BE2C (cell line): ENCODE results near the gene FREM2.

Source experiments
- DNase-seq: peaks from one replicate; pipeline ENCODE4 v3.0.0-alpha.2; 2020
- H3K27me3 ChIP-seq: fragments of 250-450 bp; sonication (Bioruptor Pico); 2 replicates; pipeline ENCODE4 v1.5.1; 2020; ENCODE audit warnings: mild to moderate bottlenecking
- H3K36me3 ChIP-seq: fragments of 250-450 bp; sonication (Bioruptor Pico); 2 replicates; pipeline ENCODE4 v1.5.1; 2020; ENCODE audit warnings: mild to moderate bottlenecking
- H3K4me1 ChIP-seq: fragments of 250-450 bp; sonication (Bioruptor Pico); 2 replicates; pipeline ENCODE4 v1.5.1; 2020
- H3K4me3 ChIP-seq: 2 replicates; pipeline ENCODE4 v1.5.1; 2011; ENCODE audit warnings: low read depth, low read length
- H3K9me3 ChIP-seq: fragments of 250-450 bp; sonication (Bioruptor Pico); 2 replicates; pipeline ENCODE4 v1.5.1; 2020
- CTCF ChIP-seq: IDR thresholded peaks from 2 replicates; pipeline ENCODE4 v1.5.1; 2012; ENCODE audit warnings: mild to moderate bottlenecking, low read depth, low read length

FREM2 gene

DNA sequence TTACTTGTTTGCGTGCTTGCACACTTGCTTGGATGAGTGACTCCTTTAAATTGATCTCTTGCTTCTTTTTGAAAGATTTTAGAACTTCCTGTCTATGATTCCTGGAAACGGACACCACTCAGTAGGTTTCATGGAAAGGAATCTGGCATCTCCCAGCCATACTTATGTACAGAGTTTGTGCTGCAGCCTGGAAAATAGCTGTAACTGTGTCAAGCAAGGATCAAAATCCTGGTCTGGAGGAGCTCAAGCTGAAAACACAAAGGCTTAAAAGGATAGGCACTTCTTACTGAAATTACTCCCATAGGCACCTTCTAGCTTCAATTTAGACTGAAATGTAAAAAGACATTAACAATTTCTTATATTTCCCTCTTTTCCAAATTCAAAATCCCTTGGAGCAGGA, 1.4 kb upstream of the FREM2 start:
- Histone ChIP-seq H3K4me1 (no peaks in the 10 kb centered on the region), H3K4me3 (no peak overlapping the region), H3K36me3 (no peaks in the 10 kb centered on the region), H3K9me3 (no peaks in the 10 kb centered on the region), H3K27me3 (peaks cover 46% of the 10 kb centered on the region)
- no peak for TF ChIP-seq CTCF
- DNase-seq = no peak

- Histone ChIP-seq H3K4me1 (no peaks in the 10 kb centered on the region), H3K27me3 (peaks cover 42% of the 10 kb centered on the region), H3K9me3 (no peaks in the 10 kb centered on the region), H3K4me3 (no peak overlapping the region), H3K36me3 (no peaks in the 10 kb centered on the region)
- TF ChIP-seq CTCF = peak; percentile 17; the same call in 1 of the 2 replicates
- DNase-seq = no peak
Measured at GRCh38 chr13:38685974-38686576, 802 bp upstream of the FREM2 start.

- Histone ChIP-seq H3K36me3 (no peaks in the 10 kb centered on the region), H3K9me3 (no peaks in the 10 kb centered on the region), H3K4me1 (no peaks in the 10 kb centered on the region), H3K4me3 (no peak overlapping the region), H3K27me3 (peaks cover 38% of the 10 kb centered on the region)
- no peak for DNase-seq
- TF ChIP-seq CTCF = no peak
Measured at GRCh38 chr13:38687246-38688229, 661 bp downstream of the FREM2 start.

GRCh38 chr13:38688674-38689073, 1.8 kb downstream of the FREM2 start:
- peaks cover 34% of the 10 kb centered on the region for H3K27me3 ChIP-seq
- H3K9me3 ChIP-seq = no peaks in the 10 kb centered on the region
- peak; percentile 39 for DNase-seq
- H3K36me3 ChIP-seq = no peaks in the 10 kb centered on the region
- TF ChIP-seq CTCF = no peak
- no peaks in the 10 kb centered on the region for H3K4me1 ChIP-seq
- no peak overlapping the region for H3K4me3 ChIP-seq

- Histone ChIP-seq H3K4me3 (no peak overlapping the region), H3K4me1 (no peaks in the 10 kb centered on the region), H3K27me3 (peaks cover 34% of the 10 kb centered on the region), H3K36me3 (no peaks in the 10 kb centered on the region), H3K9me3 (no peaks in the 10 kb centered on the region)
- DNase-seq = no peak
- TF ChIP-seq CTCF = no peak
Measured at GRCh38 chr13:38690231-38690630, 3.4 kb downstream of the FREM2 start.

DNA sequence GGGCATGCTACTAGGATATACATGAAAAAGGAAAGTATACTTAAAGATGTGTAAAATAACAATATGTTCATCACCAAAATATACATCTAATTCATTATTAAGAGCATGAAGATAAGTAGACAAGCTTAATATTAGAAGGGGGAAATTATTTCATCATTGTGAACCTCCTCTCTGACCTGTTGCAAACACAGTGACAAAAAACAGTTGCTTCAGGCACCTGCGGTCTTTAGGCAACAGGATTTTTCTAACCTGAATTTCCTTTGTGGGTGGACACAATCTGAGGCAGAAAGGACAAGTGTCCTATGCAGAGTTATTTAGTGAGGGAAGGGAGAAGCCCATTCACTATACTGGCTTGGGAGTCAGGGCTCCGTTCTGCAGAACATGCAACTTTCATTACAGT, 6.3 kb downstream of the FREM2 start:
- no peaks in the 10 kb centered on the region for H3K36me3 ChIP-seq
- H3K9me3 ChIP-seq = no peaks in the 10 kb centered on the region
- H3K27me3 ChIP-seq = peaks cover 5% of the 10 kb centered on the region
- no peak overlapping the region for H3K4me3 ChIP-seq
- no peaks in the 10 kb centered on the region for H3K4me1 ChIP-seq
- TF ChIP-seq CTCF = no peak
- no peak for DNase-seq
